Measurements from ENCODE around the gene TPPP2. TPM values are rescaled to one million over a fixed set of nuclear protein-coding genes. Genes with fewer than 3 reads are reported as not detected.

The TPPP2 gene
- total RNA-seq, 1 experiment from 2014 or later = not detected

DNA sequence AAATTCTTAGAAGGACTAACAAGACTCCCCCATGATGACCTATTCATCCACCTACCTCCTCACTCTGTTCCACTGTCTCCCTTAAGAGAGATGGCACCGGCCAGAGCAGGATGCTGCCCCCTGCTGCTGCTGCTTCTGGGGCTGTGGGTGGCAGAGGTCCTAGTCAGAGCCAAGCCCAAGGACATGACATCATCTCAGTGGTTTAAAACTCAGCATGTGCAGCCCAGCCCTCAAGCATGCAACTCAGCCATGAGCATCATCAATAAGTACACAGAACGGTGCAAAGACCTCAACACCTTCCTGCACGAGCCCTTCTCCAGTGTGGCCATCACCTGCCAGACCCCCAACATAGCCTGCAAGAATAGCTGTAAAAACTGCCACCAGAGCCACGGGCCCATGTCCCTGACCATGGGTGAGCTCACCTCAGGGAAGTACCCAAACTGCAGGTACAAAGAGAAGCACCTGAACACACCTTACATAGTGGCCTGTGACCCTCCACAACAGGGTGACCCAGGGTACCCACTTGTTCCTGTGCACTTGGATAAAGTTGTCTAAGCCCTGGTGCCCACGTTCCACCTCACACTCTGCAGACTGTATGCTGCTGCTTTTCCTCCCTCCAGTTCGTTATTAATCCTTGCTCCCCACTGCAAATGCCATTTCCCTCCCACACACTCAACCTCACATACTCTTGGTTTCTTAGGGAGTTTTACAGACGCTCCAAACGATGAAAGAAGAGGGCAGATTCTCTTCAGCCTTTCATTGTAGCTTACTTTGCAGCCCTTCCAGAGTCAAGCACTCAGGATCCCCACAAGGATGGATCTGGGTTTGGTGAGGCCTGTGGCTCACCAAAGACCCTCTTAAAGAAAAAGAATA lies 28.0 kb downstream of the TPPP2 start, which contains the start of gene RNASE8:
Gene RNASE8 (plus strand): TSS at position 20 of the 873 bp plus-strand sequence. CDS start 71 bp downstream, at position 91.
- CTCF ChIA-PET = interaction anchor here (0.7 to 1.1 kb wide), 3 partner anchors 10 to 44 kb away, joined by 3 to 4 read pairs (median 3); no protein-coding TSS in a partner anchor
- Mint-ChIP-seq H3K27ac (ENCODE audit: low read depth, unreplicated experiment) (no peak within 1 kb of the TSS), H3K9me3 (ENCODE audit: unreplicated experiment) (no peaks in the 10 kb centered on the region), H3K27me3 (ENCODE audit: insufficient read depth, unreplicated experiment) (no peaks in the 10 kb centered on the region), H3K4me1 (ENCODE audit: insufficient read depth, unreplicated experiment) (peaks cover 5% of the 10 kb centered on the region), H3K4me3 (ENCODE audit: unreplicated experiment) (no peak within 1 kb of the TSS), H3K36me3 (ENCODE audit: insufficient read depth, unreplicated experiment) (no peaks in the 10 kb centered on the region)
- intact Hi-C loops (cut with micrococcal nuclease) = no loop called here
- BruUV-seq (replicated peaks) = no TSS peak
- POLR2A ChIA-PET = interaction anchor here (0.7 to 1.8 kb wide), 3 partner anchors 9 to 43 kb away, joined by 3 to 6 read pairs (median 3); partner anchors contain the start of genes ARHGEF40 and TMEM253
- DNase-seq (ENCODE audit: unreplicated experiment) = peak; percentile 24
- TF ChIP-seq, protein P1, sequence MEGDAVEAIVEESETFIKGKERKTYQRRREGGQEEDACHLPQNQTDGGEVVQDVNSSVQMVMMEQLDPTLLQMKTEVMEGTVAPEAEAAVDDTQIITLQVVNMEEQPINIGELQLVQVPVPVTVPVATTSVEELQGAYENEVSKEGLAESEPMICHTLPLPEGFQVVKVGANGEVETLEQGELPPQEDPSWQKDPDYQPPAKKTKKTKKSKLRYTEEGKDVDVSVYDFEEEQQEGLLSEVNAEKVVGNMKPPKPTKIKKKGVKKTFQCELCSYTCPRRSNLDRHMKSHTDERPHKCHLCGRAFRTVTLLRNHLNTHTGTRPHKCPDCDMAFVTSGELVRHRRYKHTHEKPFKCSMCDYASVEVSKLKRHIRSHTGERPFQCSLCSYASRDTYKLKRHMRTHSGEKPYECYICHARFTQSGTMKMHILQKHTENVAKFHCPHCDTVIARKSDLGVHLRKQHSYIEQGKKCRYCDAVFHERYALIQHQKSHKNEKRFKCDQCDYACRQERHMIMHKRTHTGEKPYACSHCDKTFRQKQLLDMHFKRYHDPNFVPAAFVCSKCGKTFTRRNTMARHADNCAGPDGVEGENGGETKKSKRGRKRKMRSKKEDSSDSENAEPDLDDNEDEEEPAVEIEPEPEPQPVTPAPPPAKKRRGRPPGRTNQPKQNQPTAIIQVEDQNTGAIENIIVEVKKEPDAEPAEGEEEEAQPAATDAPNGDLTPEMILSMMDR (IDR thresholded peaks at IDR 0.05; ENCODE audit: unreplicated experiment) = no peak

DNA sequence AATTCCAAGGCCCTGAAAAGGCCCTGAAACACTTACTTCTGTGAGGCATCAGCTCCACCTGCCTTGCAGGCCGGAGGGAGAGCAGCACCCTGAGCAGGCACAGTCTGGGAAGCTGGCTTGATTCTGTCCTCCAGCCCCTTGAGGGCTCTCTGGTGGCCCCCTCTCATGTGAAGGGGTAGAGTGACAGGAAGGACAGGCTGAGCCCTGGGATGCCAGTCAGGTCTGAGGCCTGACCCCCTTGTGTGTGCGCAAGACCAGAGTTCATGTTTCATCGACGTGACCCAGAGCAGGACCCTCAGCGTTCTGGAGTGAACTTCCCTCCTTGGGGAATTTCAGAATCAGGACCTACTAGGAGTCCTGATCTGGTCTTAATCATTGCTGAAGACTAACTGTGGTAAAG lies 28.9 kb downstream of the TPPP2 start:
- Mint-ChIP-seq H3K36me3 (ENCODE audit: insufficient read depth, unreplicated experiment) (no peaks in the 10 kb centered on the region), H3K27ac (ENCODE audit: low read depth, unreplicated experiment) (no peak overlapping the region), H3K4me3 (ENCODE audit: unreplicated experiment) (no peak overlapping the region), H3K4me1 (ENCODE audit: insufficient read depth, unreplicated experiment) (peaks cover 5% of the 10 kb centered on the region), H3K9me3 (ENCODE audit: unreplicated experiment) (no peaks in the 10 kb centered on the region), H3K27me3 (ENCODE audit: insufficient read depth, unreplicated experiment) (no peaks in the 10 kb centered on the region)
- DNase-seq (ENCODE audit: unreplicated experiment) = no peak
- ChIA-PET CTCF (interaction anchor here (0.6 to 1.1 kb wide), 2 partner anchors 9 to 368 kb away, joined by 3 to 4 read pairs; no protein-coding TSS in a partner anchor), POLR2A (interaction anchor here (0.6 kb wide), 1 partner anchor 8 kb away, joined by 5 read pairs; no protein-coding TSS in a partner anchor)
- intact Hi-C loops (cut with micrococcal nuclease) = no loop called here
- BruUV-seq (replicated peaks) = no TSS peak
- TF ChIP-seq, protein P1 (IDR thresholded peaks at IDR 0.05; ENCODE audit: unreplicated experiment) = no peak

DNA sequence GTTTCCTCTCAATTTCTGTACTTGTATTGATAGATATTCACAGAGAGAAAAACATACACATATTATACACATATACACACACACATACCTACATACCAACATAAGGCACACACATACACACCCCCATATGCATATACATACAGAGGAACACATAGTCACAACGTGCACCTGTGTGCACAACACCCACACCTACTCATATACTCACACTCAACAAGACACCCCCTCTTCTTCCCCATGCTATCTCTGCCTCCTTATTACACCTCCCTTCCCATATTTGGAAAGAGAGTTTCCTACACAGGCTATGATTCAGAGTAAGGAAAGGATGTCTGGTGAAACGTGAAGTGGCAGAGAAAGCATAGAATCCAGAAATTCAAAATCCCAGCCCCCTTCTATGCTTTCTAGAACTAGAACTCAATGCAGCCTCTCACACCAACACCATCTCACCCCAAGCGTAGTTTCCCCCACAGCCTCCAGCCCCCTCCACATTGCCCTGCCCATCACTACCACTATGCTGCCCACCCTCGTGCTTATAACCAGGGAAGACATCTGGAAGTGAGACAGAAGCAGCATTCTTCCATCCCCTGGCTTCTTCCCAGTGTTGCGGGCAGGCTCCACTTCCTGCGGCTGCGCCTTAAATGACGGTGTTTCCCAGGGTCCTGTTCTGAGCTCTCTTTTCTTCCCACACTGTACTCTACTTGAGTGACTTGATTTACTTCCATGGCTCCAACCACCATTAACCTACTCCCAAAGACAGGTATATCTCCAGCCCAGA lies 30.0 kb downstream of the TPPP2 start:
- H3K9me3 Mint-ChIP-seq (ENCODE audit: unreplicated experiment) = no peaks in the 10 kb centered on the region
- no peak overlapping the region for H3K27ac Mint-ChIP-seq (ENCODE audit: low read depth, unreplicated experiment)
- H3K4me3 Mint-ChIP-seq (ENCODE audit: unreplicated experiment) = no peak overlapping the region
- DNase-seq (ENCODE audit: unreplicated experiment) = no peak
- peaks cover under 1% of the 10 kb centered on the region for H3K27me3 Mint-ChIP-seq (ENCODE audit: insufficient read depth, unreplicated experiment)
- ChIA-PET POLR2A (no interaction called here), CTCF (interaction anchor here (0.8 to 4.6 kb wide), 2 partner anchors 33 to 45 kb away, joined by 6 to 39 read pairs; no protein-coding TSS in a partner anchor)
- H3K4me1 Mint-ChIP-seq (ENCODE audit: insufficient read depth, unreplicated experiment) = peaks cover 5% of the 10 kb centered on the region
- TF ChIP-seq, protein P1 (IDR thresholded peaks at IDR 0.05; ENCODE audit: unreplicated experiment) = no peak
- BruUV-seq (replicated peaks) = no TSS peak
- intact Hi-C loops (cut with micrococcal nuclease) = loop anchor here (10.0 kb wide), 1 partner anchor 75 kb away; no protein-coding TSS in a partner anchor
- no peaks in the 10 kb centered on the region for H3K36me3 Mint-ChIP-seq (ENCODE audit: insufficient read depth, unreplicated experiment)

Data from MCF 10A (cell line).